Upper lobe of left lung (tissue), 4 donors: Measurements from ENCODE around the gene C1orf174.

Experiments used
- EP300 ChIP-seq, 4 donors: sonication (generic); formaldehyde crosslinking; IDR thresholded peaks; one replicate each; pipeline ENCODE4 v1.5.1; 2017; ENCODE audit warnings: antibody characterized with exemption in 4 of 4, control low read depth in 2 of 4
- TF ChIP-seq, protein P1 (sequence below), 6 experiments: fragments of 450-650 bp in 4 of 6; fragments of 200-600 bp in 2 of 6; sonication (generic) in 2 of 6; IDR thresholded peaks; one replicate each; pipeline ENCODE4 v1.5.1; 2016 to 2019; ENCODE audit warnings: antibody characterized with exemption in 6 of 6

DNA sequence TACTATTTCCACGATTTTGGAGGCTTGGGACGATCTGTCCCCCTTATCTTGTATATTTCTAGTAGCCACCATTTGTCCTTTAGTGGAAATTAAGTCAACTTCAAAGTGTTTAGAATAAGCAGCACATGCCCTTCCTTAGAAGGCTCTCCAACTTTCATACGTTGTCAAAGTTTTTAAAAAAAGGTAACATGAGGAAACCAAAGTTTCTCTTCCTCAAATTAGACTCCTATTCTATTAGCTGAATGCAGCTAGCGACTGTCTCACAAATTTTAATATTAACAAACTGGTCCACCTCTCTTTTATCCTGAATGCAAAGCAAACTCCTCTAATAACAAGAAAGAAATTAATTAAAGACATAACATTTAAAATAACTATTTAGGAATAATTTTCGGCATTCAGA is 6.9 kb downstream of the C1orf174 start:
- TF ChIP-seq, protein P1, sequence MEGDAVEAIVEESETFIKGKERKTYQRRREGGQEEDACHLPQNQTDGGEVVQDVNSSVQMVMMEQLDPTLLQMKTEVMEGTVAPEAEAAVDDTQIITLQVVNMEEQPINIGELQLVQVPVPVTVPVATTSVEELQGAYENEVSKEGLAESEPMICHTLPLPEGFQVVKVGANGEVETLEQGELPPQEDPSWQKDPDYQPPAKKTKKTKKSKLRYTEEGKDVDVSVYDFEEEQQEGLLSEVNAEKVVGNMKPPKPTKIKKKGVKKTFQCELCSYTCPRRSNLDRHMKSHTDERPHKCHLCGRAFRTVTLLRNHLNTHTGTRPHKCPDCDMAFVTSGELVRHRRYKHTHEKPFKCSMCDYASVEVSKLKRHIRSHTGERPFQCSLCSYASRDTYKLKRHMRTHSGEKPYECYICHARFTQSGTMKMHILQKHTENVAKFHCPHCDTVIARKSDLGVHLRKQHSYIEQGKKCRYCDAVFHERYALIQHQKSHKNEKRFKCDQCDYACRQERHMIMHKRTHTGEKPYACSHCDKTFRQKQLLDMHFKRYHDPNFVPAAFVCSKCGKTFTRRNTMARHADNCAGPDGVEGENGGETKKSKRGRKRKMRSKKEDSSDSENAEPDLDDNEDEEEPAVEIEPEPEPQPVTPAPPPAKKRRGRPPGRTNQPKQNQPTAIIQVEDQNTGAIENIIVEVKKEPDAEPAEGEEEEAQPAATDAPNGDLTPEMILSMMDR (IDR thresholded peaks at IDR 0.05), result no peak
- no peak for TF ChIP-seq EP300 (IDR thresholded peaks at IDR 0.05)
